HG03439 (cell line): ENCODE data around the gene FSD1.
A peak's percentile ranks its signal among the peaks of the same experiment; 100 is the strongest.
"Not testable (repeated sequence)": the region's sequence is repeated elsewhere in the genome, so short reads cannot be mapped to it uniquely, and the experiment has no call there.

Source experiments
- ATAC-seq: cut with Tn5 transposase; IDR thresholded peaks from one replicate; pipeline ENCODE4 v1.9.1; 2021; ENCODE audit warnings: mild to moderate bottlenecking, moderate library complexity; ENCODE audit not compliant: unreplicated experiment

Gene FSD1

DNA sequence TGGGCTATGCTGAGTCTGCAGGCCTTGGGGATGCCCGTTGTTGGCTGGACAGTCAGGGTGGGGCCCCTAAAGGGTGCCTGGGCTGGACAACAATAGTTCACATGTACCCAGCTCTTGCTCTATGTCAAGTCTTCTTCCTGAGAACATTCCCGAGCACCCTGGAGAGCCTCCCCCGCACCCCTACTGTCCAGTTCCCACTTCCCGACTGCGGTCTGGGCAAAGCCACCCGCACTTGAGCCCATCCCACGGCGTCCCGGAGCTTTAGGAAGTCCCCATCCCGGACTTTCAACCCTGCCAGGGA lies 37.9 kb downstream of the FSD1 start:
- no peak for ATAC-seq

DNA sequence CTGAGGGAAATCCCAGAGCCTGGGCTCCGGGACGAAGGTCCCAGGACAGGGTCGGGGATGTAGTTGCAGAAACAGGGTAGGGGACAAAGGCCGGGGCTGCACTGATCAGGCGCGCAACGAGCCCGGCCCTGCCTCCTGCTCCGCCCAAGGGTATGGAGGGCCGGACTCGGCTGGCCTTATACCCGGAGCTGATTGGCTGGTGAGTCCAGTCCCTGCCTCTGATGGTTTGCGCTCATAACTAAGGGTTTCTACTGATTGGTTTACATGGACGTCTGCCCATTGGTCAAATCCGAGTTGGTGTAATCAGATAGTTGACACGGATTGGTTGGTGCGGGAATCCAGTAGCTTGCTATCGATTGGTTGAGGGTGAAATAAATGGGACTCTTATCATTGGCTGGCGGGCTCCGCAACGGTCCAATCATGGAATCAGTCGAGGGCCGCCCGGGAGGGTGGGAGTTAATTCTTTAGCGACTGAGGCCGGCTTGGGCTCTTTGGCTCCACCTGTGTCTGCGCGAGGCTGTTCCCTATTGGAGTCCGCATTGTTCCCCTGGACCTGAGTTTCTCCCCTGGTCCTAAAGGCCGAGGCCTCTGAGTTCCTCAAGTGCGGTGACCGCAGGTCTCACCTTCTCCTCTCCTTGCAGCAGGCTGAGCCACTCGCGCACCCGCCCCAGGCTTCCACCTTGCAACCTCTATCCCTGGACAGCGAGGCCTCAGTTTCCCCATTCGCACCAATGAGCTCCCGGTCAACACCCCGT lies 38.4 kb downstream of the FSD1 start:
- peak; percentile 85 for ATAC-seq

DNA sequence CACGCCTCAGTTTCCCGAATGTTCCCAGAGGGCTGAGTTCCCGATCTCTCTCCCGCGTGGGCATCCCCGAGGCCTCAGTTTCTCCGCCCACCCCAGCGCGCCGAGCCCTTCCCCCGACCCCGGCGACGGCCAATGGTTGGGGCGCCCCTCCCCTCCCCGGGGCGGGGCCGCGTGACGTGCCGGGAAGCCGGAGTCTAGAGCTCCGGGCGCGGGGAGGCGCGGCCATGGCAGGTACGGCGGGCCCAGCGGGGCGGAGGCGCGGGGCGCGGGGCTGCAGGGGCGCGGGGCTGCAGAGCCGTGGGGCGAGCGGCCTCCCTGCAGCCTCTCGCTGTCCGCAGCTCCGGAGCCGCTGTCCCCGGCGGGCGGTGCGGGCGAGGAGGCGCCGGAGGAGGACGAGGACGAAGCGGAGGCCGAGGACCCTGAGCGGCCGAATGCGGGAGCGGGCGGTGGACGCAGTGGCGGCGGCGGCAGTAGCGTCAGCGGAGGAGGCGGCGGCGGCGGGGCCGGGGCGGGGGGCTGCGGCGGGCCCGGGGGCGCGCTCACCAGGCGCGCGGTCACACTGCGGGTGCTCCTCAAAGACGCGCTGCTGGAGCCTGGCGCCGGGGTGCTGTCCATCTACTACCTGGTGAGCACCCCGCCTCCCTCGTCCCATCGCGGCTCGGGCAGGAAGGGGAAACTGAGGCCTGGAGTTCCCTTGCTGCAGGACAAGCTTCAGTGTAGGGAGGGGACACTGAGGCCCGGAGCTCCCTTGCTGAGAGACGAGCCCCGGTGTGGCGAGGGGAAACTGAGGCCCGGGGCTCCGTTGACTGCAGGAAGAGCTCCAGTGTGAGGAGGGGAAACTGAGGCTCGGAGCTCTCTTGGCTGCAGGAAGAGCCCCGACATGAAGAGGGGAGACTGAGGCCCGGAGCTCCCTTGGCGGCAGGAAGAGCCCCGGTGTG lies 39.2 kb downstream of the FSD1 start, which contains the start of gene MPND:
TSS of gene MPND (plus strand) at position 193 of the 938 bp plus-strand sequence. CDS start at position 225, 32 bp downstream.
- peak; percentile 46 for ATAC-seq

DNA sequence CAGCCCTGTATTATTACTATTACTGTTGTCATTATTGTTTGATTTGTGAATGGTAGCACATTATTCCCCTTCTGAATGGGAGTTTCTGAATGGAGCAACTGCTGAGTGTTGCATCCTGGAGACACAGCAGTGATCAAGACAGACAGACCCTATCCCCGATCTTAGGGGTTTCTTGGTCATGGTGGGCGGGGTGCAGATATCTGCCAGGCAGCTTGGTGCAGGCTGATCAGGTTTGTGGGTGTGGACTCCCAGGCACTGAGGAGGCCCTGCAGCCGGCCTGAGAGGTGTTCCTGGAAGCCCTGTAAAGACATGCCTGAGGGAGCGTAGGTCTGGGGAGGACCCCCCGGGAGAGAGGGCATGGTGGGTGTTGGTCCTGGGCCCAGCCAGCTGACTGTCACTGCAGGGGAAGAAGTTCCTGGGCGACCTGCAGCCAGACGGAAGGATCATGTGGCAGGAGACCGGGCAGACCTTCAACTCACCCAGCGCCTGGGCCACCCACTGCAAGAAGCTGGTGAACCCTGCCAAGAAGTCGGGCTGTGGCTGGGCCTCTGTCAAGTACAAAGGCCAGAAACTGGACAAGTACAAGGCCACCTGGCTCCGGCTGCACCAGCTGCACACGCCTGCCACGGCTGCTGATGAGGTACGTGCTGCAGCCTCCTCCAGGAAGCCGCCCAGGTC lies 41.1 kb downstream of the FSD1 start:
- ATAC-seq: no peak

DNA sequence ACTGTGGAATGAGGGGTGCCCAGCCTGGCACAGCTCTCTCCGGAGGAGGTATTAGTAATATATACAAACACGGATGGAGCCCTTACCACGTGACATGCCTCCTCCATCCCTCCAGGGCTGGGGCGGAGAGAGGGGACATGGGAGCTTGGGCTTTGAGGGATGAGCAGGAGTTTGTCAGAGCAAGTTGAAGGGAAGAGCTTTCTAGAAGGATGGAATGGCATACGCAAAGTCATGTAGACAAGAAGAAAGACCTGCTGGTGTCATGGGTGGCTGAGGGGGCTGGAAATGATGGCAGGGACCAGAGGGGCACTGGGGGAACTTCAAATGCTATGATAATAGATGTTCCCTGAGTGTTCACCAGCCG lies 41.6 kb downstream of the FSD1 start:
- ATAC-seq: no peak

DNA sequence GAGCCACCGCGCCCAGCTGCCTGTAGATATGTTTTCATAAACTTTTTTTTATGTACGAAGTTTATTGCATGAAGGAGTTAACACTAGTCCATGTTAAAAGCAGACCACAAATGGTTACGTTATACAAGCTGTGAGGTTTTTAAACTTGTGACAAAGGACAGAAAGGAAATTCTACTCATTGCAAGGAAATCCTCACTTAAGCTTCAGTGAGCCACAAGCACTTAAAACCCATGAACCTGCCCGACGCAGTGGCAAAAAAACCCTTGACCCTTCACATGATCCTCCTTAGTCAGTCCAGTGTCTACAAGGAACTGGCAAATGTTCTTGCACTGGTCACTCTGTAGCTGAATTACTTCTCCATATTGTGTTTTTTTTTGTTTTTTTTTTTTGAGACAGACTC lies 43.1 kb downstream of the FSD1 start:
- ATAC-seq: no peak

DNA sequence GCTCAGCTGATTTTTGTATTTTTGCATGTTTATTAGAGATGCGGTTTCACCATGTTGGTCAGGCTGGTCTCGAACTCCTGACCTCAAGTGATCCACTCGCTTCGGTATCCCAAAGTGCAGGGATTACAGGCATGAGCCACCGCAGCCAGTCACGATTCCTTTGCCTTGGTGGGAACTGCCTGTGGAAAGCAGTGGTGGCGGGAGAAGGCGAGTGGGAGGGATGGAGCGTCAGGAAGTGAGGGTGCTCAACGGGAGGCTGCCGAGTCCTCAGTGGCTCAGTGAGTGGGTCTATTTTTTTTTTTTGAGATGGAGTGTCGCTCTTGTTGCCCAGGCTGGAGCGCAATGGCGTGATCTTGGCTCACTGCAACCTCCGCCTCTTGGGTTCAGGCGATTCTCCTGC lies 44.8 kb downstream of the FSD1 start:
- not testable (repeated sequence) for ATAC-seq

DNA sequence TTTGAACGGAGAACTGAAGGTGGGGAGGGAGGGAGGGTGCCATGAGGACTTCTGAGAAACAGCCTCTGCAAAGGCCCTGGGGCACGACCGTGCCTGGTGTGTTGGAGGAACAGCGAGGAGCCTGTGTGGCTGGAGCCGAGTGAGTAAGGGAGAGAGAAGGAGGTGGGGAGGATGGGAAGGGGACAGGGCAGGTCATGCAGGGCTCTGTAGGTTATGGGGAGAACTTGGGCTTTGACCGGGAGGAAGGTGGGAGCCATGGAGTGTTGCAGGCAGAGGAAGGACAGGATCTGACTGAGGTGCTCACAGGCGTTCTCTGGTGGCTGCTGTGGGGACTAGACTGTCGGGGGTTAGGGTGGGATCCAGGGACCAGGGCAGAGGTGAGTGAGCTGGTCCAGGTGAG lies 45.7 kb downstream of the FSD1 start:
- no peak for ATAC-seq

DNA sequence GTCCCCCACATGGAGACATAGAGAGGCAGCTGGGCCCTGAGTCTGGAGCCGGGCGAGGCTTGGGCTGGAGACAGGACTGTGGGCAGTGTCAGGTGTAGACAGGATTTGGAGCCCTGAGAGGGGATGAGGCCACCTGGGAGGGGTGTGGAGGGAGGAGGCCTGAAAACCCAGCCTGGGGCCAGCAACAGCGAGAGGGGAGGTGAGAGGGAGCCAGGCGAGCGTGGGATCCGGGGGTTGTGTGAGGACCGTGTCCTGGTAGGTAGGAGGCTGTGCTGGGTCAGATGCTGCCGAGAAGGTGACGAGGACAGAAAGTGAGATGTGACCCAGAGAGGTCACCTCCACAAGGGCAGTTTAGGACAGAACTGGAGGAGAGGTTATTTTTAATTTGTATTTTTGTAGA lies 46.3 kb downstream of the FSD1 start:
- ATAC-seq: no peak

DNA sequence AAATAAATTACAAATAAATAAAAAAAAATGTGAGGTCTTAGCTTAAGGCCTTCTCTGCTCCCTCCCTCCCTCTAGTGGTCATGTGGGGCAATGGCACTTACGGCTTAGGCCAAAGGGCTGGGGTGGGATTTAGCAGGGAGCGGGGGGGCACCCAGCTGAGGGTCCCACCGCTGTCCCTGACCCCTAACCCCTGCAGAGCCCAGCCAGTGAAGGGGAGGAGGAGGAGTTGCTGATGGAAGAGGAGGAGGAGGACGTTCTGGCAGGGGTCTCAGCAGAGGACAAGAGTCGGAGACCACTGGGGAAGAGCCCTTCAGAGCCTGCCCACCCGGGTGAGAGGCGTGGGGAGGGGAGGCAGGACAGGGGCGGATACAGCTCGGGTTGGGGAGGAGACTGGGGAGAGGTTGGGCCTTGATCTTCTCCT lies 48.3 kb downstream of the FSD1 start:
- no peak for ATAC-seq

DNA sequence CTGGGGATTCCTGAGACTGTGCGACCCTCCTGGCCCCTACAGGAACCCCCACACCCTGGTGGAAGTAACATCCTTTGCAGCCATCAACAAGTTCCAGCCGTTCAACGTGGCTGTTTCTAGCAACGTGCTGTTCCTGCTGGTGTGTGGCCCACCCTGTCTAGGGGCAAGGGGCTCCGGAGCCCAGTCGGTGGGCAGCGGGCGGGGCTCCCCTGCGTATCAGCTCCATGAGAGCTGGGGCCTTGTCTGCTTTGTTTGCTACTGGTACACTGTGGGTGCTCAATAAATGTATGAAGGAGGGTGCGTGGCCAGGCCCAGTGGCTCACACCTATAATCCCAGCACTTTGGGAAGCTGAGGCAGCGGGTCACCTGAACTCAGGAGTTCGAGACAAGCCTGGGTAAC lies 49.9 kb downstream of the FSD1 start:
- ATAC-seq: no peak

DNA sequence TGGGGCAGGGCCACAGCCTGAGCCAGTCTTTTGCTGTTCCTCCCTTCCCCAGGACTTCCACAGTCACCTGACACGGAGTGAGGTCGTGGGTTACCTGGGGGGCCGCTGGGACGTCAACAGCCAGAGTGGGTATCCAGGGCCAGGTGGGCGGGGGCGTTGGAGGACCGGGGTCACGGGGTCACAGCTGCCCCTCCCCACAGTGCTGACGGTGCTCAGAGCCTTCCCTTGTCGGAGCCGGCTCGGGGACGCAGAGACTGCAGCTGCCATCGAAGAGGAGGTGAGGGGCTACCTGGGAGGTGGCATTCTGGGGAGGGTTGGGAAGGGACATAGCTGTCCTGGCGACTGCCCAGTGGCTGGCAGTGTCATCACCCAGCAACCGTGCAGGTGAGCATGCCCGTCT lies 50.5 kb downstream of the FSD1 start:
- ATAC-seq: no peak

DNA sequence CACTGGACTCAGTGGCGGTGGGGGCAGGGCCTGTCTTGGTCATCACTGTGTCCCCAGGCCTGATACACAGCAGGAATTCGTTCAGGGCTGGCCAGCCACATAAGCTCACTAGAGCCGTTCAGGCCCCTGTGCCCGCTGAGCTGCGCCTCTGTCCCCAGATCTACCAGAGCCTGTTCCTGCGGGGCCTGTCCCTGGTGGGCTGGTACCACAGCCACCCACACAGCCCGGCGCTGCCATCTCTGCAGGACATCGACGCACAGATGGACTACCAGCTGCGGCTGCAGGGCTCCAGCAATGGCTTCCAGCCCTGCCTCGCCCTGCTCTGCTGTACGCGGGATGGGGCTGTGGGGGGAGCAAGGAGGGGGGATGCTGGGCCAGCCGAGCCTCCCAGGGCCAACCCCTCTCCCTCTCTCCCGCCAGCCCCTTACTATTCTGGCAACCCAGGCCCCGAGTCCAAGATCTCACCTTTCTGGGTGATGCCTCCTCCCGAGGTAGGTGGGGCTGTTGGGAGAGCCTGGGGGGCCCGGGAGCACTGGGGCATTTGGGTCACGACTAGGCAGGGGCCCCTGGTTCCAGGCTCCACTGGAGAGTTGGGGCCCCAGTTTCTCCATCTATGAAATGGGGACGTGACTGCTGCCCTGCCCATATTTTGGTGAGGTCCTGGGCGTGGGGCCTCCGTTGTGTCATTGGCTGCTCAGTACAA lies 52.8 kb downstream of the FSD1 start:
- no peak for ATAC-seq

DNA sequence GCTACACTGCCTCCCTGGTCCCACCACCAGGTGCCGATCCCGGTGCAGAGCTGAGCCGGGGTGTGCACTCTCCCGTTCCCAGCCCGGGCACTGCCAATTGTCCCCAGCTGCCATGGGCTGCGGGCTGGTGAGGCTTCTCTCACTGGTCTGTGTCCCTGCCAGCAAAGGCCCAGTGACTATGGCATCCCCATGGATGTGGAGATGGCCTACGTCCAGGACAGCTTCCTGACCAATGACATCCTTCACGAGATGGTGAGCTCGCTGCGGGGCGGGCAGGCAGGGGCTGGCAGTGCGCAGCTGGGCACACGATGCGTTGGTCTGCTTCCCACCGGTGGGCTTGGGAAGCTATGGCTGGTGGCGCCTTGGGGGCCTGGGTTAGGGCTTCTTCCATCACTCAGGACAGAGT lies 53.5 kb downstream of the FSD1 start:
- ATAC-seq: no peak

DNA sequence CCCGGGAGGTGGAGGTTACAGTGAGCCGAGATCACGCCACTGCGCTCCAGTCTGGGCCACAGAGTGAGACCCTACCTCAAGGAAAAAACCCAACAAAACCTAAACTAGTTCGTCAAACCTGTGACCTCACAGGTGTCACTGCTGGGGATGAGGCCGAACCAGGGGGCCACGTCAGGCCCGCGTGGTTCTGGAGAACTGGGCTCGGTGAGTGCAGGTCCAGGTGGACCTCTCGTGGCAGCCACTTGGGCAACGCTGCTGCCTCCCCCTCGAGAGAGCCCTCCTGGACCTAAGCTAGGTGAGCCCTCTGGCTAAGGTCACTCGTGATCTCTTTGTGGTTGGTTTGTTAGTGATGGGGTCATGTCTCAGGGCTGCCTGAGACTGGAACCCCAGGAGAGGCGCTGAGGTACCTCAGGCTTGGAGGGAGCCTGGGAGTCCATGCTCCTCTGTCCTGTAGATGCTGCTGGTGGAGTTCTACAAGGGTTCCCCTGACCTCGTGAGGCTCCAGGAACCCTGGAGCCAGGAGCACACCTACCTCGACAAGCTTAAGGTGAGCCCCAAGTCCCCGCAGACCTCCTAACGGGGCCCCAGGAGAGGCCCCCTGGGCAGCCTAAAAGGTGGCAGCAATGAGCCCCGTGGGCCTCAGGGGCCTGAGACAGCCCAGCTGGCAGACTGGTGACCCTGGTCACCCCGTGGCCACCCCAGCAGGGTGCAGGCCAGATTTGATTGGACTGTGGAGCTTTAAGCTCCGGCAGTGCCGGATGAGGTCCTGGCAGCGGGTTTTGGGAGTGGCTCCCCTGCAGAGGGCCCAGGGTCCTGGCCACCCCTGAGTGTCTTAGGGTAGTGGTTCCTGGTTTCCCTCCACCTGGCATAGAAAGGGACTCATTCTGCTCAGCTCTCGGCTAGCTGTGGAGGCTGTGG lies 54.6 kb downstream of the FSD1 start:
- ATAC-seq: no peak

DNA sequence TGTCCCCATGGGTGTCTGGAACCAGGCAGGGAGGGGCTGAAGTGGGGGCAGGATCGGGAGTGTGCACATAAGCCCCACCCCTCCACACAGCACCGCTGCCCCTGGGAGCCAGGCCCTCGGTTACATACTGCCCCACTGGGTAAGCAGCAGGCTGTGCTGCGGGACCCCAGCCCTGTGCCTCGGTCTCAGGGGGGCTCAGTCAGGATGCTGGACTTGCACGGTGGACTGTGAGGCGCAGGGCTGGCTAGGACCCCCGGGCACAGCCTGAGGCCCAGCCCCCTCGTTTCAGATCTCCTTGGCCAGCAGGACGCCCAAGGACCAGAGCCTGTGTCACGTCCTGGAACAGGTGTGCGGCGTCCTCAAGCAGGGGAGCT lies 55.2 kb downstream of the FSD1 start:
- no peak for ATAC-seq

DNA sequence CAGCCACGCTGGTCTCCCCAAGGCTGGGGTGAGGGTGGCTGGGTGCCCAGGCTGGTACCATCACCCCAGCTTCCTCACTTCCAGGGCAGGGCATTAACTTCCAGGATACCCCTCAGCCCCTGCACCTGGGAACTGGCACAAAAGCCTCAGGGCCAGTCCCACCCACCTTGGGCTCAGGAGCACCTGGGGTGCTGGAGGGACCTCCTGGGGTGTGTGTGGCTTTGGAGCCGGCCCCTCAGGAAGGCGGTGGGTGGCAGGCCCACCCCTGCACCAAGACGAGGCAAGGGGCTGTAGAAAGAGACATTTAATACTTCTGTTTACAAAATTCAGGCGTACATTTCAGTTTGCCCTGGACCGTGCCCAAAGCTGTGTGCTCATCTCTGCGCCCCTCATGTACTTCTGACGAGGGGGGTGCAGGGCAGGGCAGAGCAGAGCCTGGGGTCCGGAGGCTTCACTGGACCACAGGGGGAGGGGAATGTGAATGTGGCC lies 55.7 kb downstream of the FSD1 start:
- ATAC-seq: no peak

DNA sequence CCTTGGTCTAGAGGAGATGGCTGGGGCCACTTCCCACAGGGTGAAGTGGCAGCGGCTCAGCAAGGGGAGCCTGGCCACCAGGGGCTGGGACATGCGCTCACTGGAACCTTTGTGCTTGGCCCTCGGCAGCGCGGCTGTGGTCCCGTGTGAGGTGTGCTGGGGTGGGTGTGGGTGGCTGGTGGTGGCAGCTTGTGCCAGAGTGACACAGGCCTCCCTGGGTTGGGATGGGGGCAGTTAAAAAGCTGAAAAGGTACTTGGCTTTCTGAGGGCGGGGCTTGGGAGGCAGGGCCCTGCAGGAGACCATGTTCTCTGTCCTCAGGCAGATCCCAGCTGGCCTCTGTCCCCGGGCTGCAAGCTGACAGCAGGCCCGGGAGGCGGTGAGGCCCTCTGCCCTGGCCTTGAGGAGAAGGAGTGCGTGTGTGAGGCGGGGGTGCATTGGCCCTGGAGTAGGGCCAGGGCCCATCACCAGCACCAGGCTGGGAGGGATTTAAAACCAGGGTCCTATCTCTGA lies 56.3 kb downstream of the FSD1 start:
- no peak for ATAC-seq

DNA sequence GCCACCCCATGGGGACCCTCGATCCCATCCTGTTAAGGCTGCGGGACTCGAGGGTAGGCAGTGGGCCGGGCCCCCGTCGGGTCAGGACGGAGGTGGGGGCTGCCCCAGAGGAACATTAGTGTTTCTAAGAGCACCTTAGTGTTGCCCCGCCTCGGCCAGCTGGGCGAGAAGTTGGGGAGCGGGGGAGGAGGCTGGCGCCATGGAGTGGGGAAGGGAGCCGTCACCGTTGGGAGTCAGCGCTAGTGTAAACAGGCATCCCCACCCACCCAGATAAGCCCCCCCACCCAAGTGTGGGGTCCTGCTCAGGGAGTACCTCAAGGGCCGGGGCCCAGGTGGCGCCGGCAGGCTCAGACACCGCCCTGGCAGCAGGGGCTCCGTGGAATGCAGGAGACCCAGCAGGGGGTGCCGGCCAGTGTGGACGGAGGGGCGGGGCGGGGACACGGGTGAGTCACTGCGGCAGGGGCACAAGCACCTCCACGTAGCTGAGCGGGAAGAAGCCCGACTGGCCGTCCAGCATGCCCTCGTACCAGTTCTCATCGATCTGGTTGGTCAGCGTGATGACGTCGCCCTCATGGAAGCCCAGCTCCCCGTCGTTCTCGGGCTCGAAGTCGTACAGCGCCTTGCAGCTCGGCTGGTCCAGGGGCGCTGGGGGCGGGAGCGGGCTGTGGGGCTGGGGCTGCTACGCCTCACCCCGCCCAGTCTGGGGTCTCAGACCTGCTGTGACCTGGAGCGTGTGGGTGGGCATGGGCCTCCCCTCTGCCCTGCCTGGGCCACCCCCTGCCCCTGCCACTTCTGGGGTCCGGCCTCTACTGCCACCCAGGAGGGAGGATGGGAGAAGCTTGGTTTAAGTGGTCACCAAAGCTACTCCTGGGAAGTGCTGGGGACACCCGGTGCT lies 57.0 kb downstream of the FSD1 start:
- no peak for ATAC-seq
